HEK293 (cell line): ENCODE data around the gene PPFIA1.

ENCODE experiments used
- CTCF ChIA-PET: fragments of 350-600 bp; formaldehyde crosslinking; extraction: SDS; loops from one replicate; lab custom pipeline; 2021; ENCODE audit warnings: antibody characterized with exemption; lab: Yijun Ruan, JAX
- POLR2A ChIA-PET: fragments of 300-600 bp; formaldehyde crosslinking; extraction: SDS; loops from one replicate; lab custom pipeline; 2020; ENCODE audit warnings: antibody characterized with exemption, inconsistent platforms; lab: Yijun Ruan, JAX
- H3K27ac ChIP-seq: fragments of 200-500 bp; sonication (Bioruptor generic); 2 replicates; pipeline ENCODE4 v1.5.1; 2014; ENCODE audit warnings: low read depth, low read length, control low read depth, inconsistent platforms; ENCODE audit errors: extremely low read depth
- H3K36me3 ChIP-seq, 2 experiments: fragments of 200-500 bp in 1 of 2; sonication (Bioruptor generic) in 1 of 2; 1 replicate in 1 of 2; 2 replicates in 1 of 2; pipeline ENCODE4 v1.5.1; 2014 to 2017; ENCODE audit warnings: inconsistent platforms in 2 of 2, low read length in 2 of 2; ENCODE audit not compliant: control insufficient read depth in 2 of 2, insufficient read depth in 1 of 2
- H3K4me1 ChIP-seq: fragments of 200-500 bp; sonication (Bioruptor generic); 2 replicates; pipeline ENCODE4 v1.5.1; 2014; ENCODE audit warnings: mild to moderate bottlenecking, low read length, inconsistent platforms; ENCODE audit not compliant: control insufficient read depth, insufficient read depth
- H3K4me3 ChIP-seq: 2 replicates; pipeline ENCODE4 v1.5.1; 2011; ENCODE audit warnings: low read depth, mild to moderate bottlenecking, control low read depth, low read length, moderate library complexity
- H3K9me3 ChIP-seq: fragments of 200-500 bp; sonication (Bioruptor generic); 2 replicates; pipeline ENCODE4 v1.5.1; 2014; ENCODE audit warnings: low read depth, low read length, inconsistent platforms; ENCODE audit not compliant: control insufficient read depth, insufficient read depth
- IKZF3 ChIP-seq: fragments of 450-650 bp; IDR thresholded peaks from 2 replicates; pipeline ENCODE4 v1.5.0; 2018; ENCODE audit warnings: missing biosample characterization, mild to moderate bottlenecking, missing genetic modification characterization, moderate library complexity
- KLF10 ChIP-seq: fragments of 450-650 bp; IDR thresholded peaks from 2 replicates; pipeline ENCODE4 v1.5.1; 2018; ENCODE audit warnings: missing biosample characterization, mild to moderate bottlenecking, missing genetic modification characterization
- MZF1 ChIP-seq: fragments of 450-650 bp; formaldehyde crosslinking; IDR thresholded peaks from 2 replicates; pipeline ENCODE4 v1.5.1; 2017; ENCODE audit warnings: missing biosample characterization, missing genetic modification characterization, borderline replicate concordance
- ZBTB21 ChIP-seq: fragments of 450-650 bp; formaldehyde crosslinking; IDR thresholded peaks from 2 replicates; pipeline ENCODE4 v1.5.1; 2017; ENCODE audit warnings: missing biosample characterization, missing genetic modification characterization
- ZEB2 ChIP-seq: fragments of 450-650 bp; formaldehyde crosslinking; IDR thresholded peaks from 2 replicates; pipeline ENCODE4 v1.5.1; 2016; ENCODE audit warnings: missing biosample characterization, missing genetic modification characterization
- ZNF302 ChIP-seq: fragments of 450-650 bp; formaldehyde crosslinking; IDR thresholded peaks from 2 replicates; pipeline ENCODE4 v1.5.1; 2016; ENCODE audit warnings: missing biosample characterization, missing genetic modification characterization, low read depth
- ZNF423 ChIP-seq: fragments of 450-650 bp; formaldehyde crosslinking; IDR thresholded peaks from 2 replicates; pipeline ENCODE4 v1.5.1; 2016; ENCODE audit warnings: missing biosample characterization, missing genetic modification characterization
- TF ChIP-seq, protein P1 (sequence below): fragments of 450-650 bp; formaldehyde crosslinking; IDR thresholded peaks from 2 replicates; pipeline ENCODE4 v1.5.0; 2017; ENCODE audit warnings: missing biosample characterization, missing genetic modification characterization, borderline replicate concordance
- TF ChIP-seq, protein P2 (sequence below): fragments of 450-650 bp; formaldehyde crosslinking; IDR thresholded peaks from 2 replicates; pipeline ENCODE4 v1.5.1; 2017; ENCODE audit warnings: missing biosample characterization, missing genetic modification characterization
- TF ChIP-seq, protein P3 (sequence below): IDR thresholded peaks from 2 replicates; pipeline ENCODE4 v1.6.1; 2011; ENCODE audit warnings: mild to moderate bottlenecking, low read depth, low read length, borderline replicate concordance
- TF ChIP-seq, protein P4 (sequence below): fragments of 450-650 bp; formaldehyde crosslinking; IDR thresholded peaks from 2 replicates; pipeline ENCODE4 v1.5.1; 2016; ENCODE audit warnings: missing biosample characterization, missing genetic modification characterization
- TF ChIP-seq, protein P5 (sequence below): fragments of 450-650 bp; formaldehyde crosslinking; IDR thresholded peaks from 2 replicates; pipeline ENCODE4 v1.5.1; 2016; ENCODE audit warnings: missing biosample characterization, missing genetic modification characterization

The PPFIA1 gene

DNA sequence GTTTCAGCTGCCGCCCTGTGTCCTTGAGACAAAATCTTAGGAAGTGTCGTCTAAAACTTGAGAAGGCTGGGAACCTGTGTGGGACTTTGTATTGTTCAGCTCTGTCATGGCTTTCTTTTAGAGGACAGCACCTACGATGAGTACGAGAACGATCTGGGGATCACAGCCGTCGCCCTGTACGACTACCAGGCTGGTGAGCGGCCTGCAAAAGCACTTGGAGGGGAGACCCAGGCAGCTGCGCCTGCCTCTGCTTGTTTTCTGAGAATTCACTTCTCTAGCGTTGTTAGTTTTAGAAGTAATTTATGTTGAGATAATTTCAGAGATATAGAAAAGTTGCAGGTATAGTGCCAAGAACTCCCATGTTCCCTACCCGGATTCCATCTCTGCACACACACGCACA, 163.0 kb downstream of the PPFIA1 start:
- Histone ChIP-seq H3K4me1 (no peaks in the 10 kb centered on the region), H3K27ac (no peak overlapping the region), H3K4me3 (no peak overlapping the region), H3K9me3 (no peaks in the 10 kb centered on the region), H3K36me3 (peaks cover 0 to 96% of the 10 kb centered on the region in 2 experiments; a peak in 1 of 3 replicates)
- POLR2A ChIA-PET: interaction anchor here (0.6 kb wide), 1 partner anchor 47 kb away, joined by 4 read pairs; no protein-coding TSS in a partner anchor
- TF ChIP-seq, protein P1, sequence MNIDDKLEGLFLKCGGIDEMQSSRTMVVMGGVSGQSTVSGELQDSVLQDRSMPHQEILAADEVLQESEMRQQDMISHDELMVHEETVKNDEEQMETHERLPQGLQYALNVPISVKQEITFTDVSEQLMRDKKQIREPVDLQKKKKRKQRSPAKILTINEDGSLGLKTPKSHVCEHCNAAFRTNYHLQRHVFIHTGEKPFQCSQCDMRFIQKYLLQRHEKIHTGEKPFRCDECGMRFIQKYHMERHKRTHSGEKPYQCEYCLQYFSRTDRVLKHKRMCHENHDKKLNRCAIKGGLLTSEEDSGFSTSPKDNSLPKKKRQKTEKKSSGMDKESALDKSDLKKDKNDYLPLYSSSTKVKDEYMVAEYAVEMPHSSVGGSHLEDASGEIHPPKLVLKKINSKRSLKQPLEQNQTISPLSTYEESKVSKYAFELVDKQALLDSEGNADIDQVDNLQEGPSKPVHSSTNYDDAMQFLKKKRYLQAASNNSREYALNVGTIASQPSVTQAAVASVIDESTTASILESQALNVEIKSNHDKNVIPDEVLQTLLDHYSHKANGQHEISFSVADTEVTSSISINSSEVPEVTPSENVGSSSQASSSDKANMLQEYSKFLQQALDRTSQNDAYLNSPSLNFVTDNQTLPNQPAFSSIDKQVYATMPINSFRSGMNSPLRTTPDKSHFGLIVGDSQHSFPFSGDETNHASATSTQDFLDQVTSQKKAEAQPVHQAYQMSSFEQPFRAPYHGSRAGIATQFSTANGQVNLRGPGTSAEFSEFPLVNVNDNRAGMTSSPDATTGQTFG (tag by site-specific recombination): no peak
- TF ChIP-seq, protein P2, sequence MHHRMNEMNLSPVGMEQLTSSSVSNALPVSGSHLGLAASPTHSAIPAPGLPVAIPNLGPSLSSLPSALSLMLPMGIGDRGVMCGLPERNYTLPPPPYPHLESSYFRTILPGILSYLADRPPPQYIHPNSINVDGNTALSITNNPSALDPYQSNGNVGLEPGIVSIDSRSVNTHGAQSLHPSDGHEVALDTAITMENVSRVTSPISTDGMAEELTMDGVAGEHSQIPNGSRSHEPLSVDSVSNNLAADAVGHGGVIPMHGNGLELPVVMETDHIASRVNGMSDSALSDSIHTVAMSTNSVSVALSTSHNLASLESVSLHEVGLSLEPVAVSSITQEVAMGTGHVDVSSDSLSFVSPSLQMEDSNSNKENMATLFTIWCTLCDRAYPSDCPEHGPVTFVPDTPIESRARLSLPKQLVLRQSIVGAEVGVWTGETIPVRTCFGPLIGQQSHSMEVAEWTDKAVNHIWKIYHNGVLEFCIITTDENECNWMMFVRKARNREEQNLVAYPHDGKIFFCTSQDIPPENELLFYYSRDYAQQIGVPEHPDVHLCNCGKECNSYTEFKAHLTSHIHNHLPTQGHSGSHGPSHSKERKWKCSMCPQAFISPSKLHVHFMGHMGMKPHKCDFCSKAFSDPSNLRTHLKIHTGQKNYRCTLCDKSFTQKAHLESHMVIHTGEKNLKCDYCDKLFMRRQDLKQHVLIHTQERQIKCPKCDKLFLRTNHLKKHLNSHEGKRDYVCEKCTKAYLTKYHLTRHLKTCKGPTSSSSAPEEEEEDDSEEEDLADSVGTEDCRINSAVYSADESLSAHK (tag by site-specific recombination): no peak
- no peak for TF ChIP-seq IKZF3
- no peak for TF ChIP-seq KLF10 (tag by site-specific recombination)
- no peak for TF ChIP-seq ZBTB21 (tag by site-specific recombination)
- no peak for TF ChIP-seq ZNF302
- TF ChIP-seq, protein P3, sequence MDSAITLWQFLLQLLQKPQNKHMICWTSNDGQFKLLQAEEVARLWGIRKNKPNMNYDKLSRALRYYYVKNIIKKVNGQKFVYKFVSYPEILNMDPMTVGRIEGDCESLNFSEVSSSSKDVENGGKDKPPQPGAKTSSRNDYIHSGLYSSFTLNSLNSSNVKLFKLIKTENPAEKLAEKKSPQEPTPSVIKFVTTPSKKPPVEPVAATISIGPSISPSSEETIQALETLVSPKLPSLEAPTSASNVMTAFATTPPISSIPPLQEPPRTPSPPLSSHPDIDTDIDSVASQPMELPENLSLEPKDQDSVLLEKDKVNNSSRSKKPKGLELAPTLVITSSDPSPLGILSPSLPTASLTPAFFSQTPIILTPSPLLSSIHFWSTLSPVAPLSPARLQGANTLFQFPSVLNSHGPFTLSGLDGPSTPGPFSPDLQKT: no peak
- TF ChIP-seq, protein P4, sequence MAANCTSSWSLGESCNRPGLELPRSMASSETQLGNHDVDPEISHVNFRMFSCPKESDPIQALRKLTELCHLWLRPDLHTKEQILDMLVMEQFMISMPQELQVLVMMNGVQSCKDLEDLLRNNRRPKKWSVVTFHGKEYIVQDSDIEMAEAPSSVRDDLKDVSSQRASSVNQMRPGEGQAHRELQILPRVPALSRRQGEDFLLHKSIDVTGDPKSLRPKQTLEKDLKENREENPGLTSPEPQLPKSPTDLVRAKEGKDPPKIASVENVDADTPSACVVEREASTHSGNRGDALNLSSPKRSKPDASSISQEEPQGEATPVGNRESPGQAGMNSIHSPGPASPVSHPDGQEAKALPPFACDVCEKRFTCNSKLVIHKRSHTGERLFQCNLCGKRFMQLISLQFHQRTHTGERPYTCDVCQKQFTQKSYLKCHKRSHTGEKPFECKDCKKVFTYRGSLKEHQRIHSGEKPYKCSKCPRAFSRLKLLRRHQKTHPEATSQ: no peak
- TF ChIP-seq ZEB2 (tag by site-specific recombination): no peak
- TF ChIP-seq, protein P5, sequence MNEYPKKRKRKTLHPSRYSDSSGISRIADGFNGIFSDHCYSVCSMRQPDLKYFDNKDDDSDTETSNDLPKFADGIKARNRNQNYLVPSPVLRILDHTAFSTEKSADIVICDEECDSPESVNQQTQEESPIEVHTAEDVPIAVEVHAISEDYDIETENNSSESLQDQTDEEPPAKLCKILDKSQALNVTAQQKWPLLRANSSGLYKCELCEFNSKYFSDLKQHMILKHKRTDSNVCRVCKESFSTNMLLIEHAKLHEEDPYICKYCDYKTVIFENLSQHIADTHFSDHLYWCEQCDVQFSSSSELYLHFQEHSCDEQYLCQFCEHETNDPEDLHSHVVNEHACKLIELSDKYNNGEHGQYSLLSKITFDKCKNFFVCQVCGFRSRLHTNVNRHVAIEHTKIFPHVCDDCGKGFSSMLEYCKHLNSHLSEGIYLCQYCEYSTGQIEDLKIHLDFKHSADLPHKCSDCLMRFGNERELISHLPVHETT (tag by site-specific recombination): no peak
- no peak for TF ChIP-seq ZNF423 (tag by site-specific recombination)
- TF ChIP-seq MZF1: no peak
- CTCF ChIA-PET: no interaction called here
